Parathyroid adenoma (tissue), 2 donors: ENCODE measurements around the gene CCNL2.

ENCODE experiments used
- H2AFZ ChIP-seq: fragments of 300-600 bp; sonication (generic); one replicate; pipeline ENCODE4 v1.7.0; 2017; ENCODE audit warnings: antibody characterized with exemption, mild to moderate bottlenecking
- H3K27ac ChIP-seq: fragments of 300-600 bp; sonication (generic); one replicate; pipeline ENCODE4 v1.7.0; 2017
- H3K27me3 ChIP-seq: fragments of 300-600 bp; sonication (generic); one replicate; pipeline ENCODE4 v1.7.0; 2017; ENCODE audit warnings: low read length; ENCODE audit not compliant: control insufficient read depth, insufficient read depth
- H3K36me3 ChIP-seq: fragments of 300-600 bp; sonication (generic); one replicate; pipeline ENCODE4 v1.7.0; 2017; ENCODE audit warnings: low read length; ENCODE audit not compliant: control insufficient read depth, insufficient read depth
- H3K4me1 ChIP-seq: fragments of 300-600 bp; sonication (generic); one replicate; pipeline ENCODE4 v1.7.0; 2017; ENCODE audit warnings: control low read depth
- H3K4me2 ChIP-seq: fragments of 300-600 bp; sonication (generic); one replicate; pipeline ENCODE4 v1.7.0; 2017; ENCODE audit warnings: low read length
- H3K4me3 ChIP-seq: fragments of 300-600 bp; sonication (generic); one replicate; pipeline ENCODE4 v1.7.0; 2017; ENCODE audit warnings: low read depth, low read length
- H3K79me2 ChIP-seq: fragments of 300-600 bp; sonication (generic); one replicate; pipeline ENCODE4 v1.7.0; 2017; ENCODE audit warnings: control low read depth
- H3K9ac ChIP-seq: fragments of 300-600 bp; sonication (generic); one replicate; pipeline ENCODE4 v1.7.0; 2017; ENCODE audit warnings: mild to moderate bottlenecking
- H3K9me3 ChIP-seq: fragments of 300-600 bp; sonication (generic); one replicate; pipeline ENCODE4 v1.7.0; 2017; ENCODE audit warnings: low read length; ENCODE audit not compliant: control insufficient read depth
- CTCF ChIP-seq: fragments of 300-600 bp; sonication (generic); IDR thresholded peaks from one replicate; pipeline ENCODE4 v1.7.0; 2017; ENCODE audit warnings: antibody characterized with exemption, mild to moderate bottlenecking
- donor health status: primary hyperparathyroidism.

Gene CCNL2

GRCh38 chr1:1373815-1374588, 25.1 kb downstream of the CCNL2 start:
- Histone ChIP-seq H2AFZ (no peak overlapping the region), H3K36me3 (no peaks in the 10 kb centered on the region), H3K9ac (peak overlapping the region; percentile 57), H3K9me3 (no peaks in the 10 kb centered on the region), H3K79me2 (no peaks in the 10 kb centered on the region), H3K4me1 (no peaks in the 10 kb centered on the region), H3K27ac (no peak overlapping the region), H3K27me3 (no peaks in the 10 kb centered on the region), H3K4me3 (peak overlapping the region; percentile 97), H3K4me2 (peak overlapping the region; percentile 92)
- TF ChIP-seq CTCF, result no peak

GRCh38 chr1:1373051-1373814, 25.9 kb downstream of the CCNL2 start:
- Histone ChIP-seq H3K9me3 (no peaks in the 10 kb centered on the region), H3K36me3 (no peaks in the 10 kb centered on the region), H3K4me1 (no peaks in the 10 kb centered on the region), H3K27ac (no peak overlapping the region), H3K4me3 (no peak overlapping the region), H2AFZ (no peak overlapping the region), H3K27me3 (no peaks in the 10 kb centered on the region), H3K4me2 (no peak overlapping the region), H3K79me2 (no peaks in the 10 kb centered on the region), H3K9ac (no peak overlapping the region)
- no peak for TF ChIP-seq CTCF

- Histone ChIP-seq H3K27me3 (no peaks in the 10 kb centered on the region), H3K79me2 (no peaks in the 10 kb centered on the region), H3K36me3 (no peaks in the 10 kb centered on the region), H3K9ac (no peak overlapping the region), H2AFZ (no peak overlapping the region), H3K4me2 (no peak overlapping the region), H3K27ac (no peak overlapping the region), H3K9me3 (no peaks in the 10 kb centered on the region), H3K4me3 (peak overlapping the region; percentile 16), H3K4me1 (no peaks in the 10 kb centered on the region)
- TF ChIP-seq CTCF, result peak; percentile 78
Observed at GRCh38 chr1:1371746-1372711, 27.1 kb downstream of the CCNL2 start.

- H3K9ac ChIP-seq, result no peak overlapping the region
- H3K27me3 ChIP-seq, result no peaks in the 10 kb centered on the region
- H3K36me3 ChIP-seq, result no peaks in the 10 kb centered on the region
- TF ChIP-seq CTCF, result no peak
- no peaks in the 10 kb centered on the region for H3K9me3 ChIP-seq
- H3K4me2 ChIP-seq, result no peak overlapping the region
- no peak overlapping the region for H3K4me3 ChIP-seq
- no peaks in the 10 kb centered on the region for H3K79me2 ChIP-seq
- H3K4me1 ChIP-seq, result no peaks in the 10 kb centered on the region
- H2AFZ ChIP-seq, result no peak overlapping the region
- H3K27ac ChIP-seq, result no peak overlapping the region
Observed at GRCh38 chr1:1371364-1371745, 27.8 kb downstream of the CCNL2 start.
